ENCODE data around the gene GJB5.

DNA sequence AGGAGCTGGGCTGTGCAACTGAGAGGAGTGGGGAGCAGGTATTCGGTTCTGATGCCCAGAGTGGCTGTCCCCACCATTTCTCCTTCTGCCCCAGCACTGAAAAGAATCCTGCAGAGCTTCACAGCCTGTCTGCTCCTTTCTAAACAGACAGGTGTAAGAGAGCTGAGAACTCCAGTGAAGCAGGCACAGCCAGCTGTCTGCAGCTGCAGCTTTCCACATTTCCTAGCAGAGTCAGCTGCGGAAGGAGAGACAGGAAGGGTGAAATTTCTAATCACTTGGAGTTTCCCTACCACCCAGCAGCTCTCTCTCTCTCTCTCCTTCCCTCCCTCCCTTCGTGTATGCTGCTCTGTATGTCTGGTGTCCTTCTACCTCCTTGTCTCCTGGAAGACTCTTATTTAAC lies 40.5 kb upstream of the GJB5 start:
- TF ChIP-seq, protein P1, sequence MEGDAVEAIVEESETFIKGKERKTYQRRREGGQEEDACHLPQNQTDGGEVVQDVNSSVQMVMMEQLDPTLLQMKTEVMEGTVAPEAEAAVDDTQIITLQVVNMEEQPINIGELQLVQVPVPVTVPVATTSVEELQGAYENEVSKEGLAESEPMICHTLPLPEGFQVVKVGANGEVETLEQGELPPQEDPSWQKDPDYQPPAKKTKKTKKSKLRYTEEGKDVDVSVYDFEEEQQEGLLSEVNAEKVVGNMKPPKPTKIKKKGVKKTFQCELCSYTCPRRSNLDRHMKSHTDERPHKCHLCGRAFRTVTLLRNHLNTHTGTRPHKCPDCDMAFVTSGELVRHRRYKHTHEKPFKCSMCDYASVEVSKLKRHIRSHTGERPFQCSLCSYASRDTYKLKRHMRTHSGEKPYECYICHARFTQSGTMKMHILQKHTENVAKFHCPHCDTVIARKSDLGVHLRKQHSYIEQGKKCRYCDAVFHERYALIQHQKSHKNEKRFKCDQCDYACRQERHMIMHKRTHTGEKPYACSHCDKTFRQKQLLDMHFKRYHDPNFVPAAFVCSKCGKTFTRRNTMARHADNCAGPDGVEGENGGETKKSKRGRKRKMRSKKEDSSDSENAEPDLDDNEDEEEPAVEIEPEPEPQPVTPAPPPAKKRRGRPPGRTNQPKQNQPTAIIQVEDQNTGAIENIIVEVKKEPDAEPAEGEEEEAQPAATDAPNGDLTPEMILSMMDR (IDR thresholded peaks at IDR 0.05; ENCODE audit: control extremely low read depth in 1 of 3, insufficient read depth in 1 of 3, low read depth in 1 of 3, low read length in 3 of 3): no peak
- TF ChIP-seq POLR2A (IDR thresholded peaks at IDR 0.05; ENCODE audit: control extremely low read depth in 1 of 2, low read depth in 2 of 2, low read length in 2 of 2): no peak
- TF ChIP-seq CHD1 (IDR thresholded peaks at IDR 0.05; ENCODE audit: low read depth, low read length): no peak
- TF ChIP-seq, protein P2, sequence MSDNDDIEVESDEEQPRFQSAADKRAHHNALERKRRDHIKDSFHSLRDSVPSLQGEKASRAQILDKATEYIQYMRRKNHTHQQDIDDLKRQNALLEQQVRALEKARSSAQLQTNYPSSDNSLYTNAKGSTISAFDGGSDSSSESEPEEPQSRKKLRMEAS (IDR thresholded peaks at IDR 0.05): no peak
- TF ChIP-seq RAD21 (IDR thresholded peaks at IDR 0.05 in 1 of 2, conservative IDR thresholded peaks at IDR 0.05 in 1 of 2; ENCODE audit: low read depth in 2 of 2, low read length in 2 of 2): no peak
- no peak for TF ChIP-seq POLR2AphosphoS5 (IDR thresholded peaks at IDR 0.05; ENCODE audit: low read depth, low read length)
- TF ChIP-seq SP2 (IDR thresholded peaks at IDR 0.05; ENCODE audit: low read length): no peak
- no peak for TF ChIP-seq BRCA1 (IDR thresholded peaks at IDR 0.05; ENCODE audit: low read depth, low read length)
- no peak for TF ChIP-seq EZH2 (IDR thresholded peaks at IDR 0.05; ENCODE audit: low read depth, low read length, severe bottlenecking)
- TF ChIP-seq SP1 (IDR thresholded peaks at IDR 0.05; ENCODE audit: low read depth, low read length): no peak
- TF ChIP-seq YY1 (IDR thresholded peaks at IDR 0.05; ENCODE audit: low read depth, low read length): no peak

All from H1 (cell line).